Tibial artery (tissue), 4 donors: ENCODE data around the gene IL19.

Source experiments
- DNase-seq, 2 donors: peaks; one replicate each; pipeline ENCODE4 v3.0.0-alpha.2; 2019
- H3K27ac ChIP-seq, 2 donors: fragments of 200-600 bp; sonication (generic) in 1 of 2; 1 replicate in 1 of 2; 2 replicates in 1 of 2; pipeline ENCODE4 v1.5.1; 2018 to 2019; ENCODE audit warnings: mild to moderate bottlenecking in 1 of 2
- H3K27me3 ChIP-seq, 2 donors: fragments of 200-600 bp; sonication (generic) in 1 of 2; one replicate each; pipeline versions ENCODE4 v1.5.1 to v1.6.0; 2016 to 2019
- H3K36me3 ChIP-seq, 3 donors: fragments of 200-600 bp; sonication (generic) in 2 of 3; one replicate each; pipeline ENCODE4 v1.5.1; 2016 to 2019; ENCODE audit warnings: mild to moderate bottlenecking in 2 of 3
- H3K4me1 ChIP-seq, 4 donors: fragments of 200-600 bp; sonication (generic) in 2 of 4; 1 replicate in 3 of 4; 2 replicates in 1 of 4; pipeline ENCODE4 v1.5.1; 2016 to 2019
- H3K4me3 ChIP-seq, 2 donors: fragments of 200-600 bp; sonication (generic) in 1 of 2; 1 replicate in 1 of 2; 2 replicates in 1 of 2; pipeline ENCODE4 v1.5.1; 2018 to 2019; ENCODE audit warnings: mild to moderate bottlenecking in 2 of 2
- H3K9me3 ChIP-seq, 3 donors: fragments of 200-600 bp; sonication (generic) in 1 of 3; one replicate each; pipeline ENCODE4 v1.5.1; 2016 to 2019
- CTCF ChIP-seq, 2 experiments: fragments of 200-600 bp in 1 of 2; fragments of 450-650 bp in 1 of 2; IDR thresholded peaks; one replicate each; pipeline ENCODE4 v1.5.1; 2017 to 2019; ENCODE audit warnings: antibody characterized with exemption in 2 of 2, mild to moderate bottlenecking in 1 of 2, moderate library complexity in 1 of 2
- intact Hi-C: fragments of 100-400 bp; cut with DNase I; formaldehyde crosslinking; loops from one replicate; pipeline ENCODE4 v1.15.0; 2023; ENCODE audit warnings: low total_unique reads

Gene IL19

GRCh38 chr1:206808615-206809014 lies 38.0 kb downstream of the IL19 start:
- no peaks in the 10 kb centered on the region for H3K4me1 ChIP-seq
- no peak overlapping the region for H3K4me3 ChIP-seq
- H3K9me3 ChIP-seq: peaks cover 0 to 8% (median 0%) of the 10 kb centered on the region in 3 donors
- peaks cover 0 to 8% of the 10 kb centered on the region in 2 donors for H3K27me3 ChIP-seq
- intact Hi-C loops: loop anchor here (10.0 kb wide), 1 partner anchor 174 kb away; the partner anchor contains the start of gene DYRK3
- peak; percentile 12 to 25 for TF ChIP-seq CTCF (IDR thresholded peaks at IDR 0.05)
- H3K36me3 ChIP-seq: no peaks in the 10 kb centered on the region
- H3K27ac ChIP-seq: no peak overlapping the region
- no peak for DNase-seq

- Histone ChIP-seq H3K4me3 (no peak overlapping the region), H3K4me1 (no peaks in the 10 kb centered on the region), H3K36me3 (no peaks in the 10 kb centered on the region), H3K9me3 (peaks cover 0 to 8% (median 0%) of the 10 kb centered on the region in 3 donors), H3K27ac (no peak overlapping the region), H3K27me3 (peaks cover 0 to 8% of the 10 kb centered on the region in 2 donors)
- no peak for TF ChIP-seq CTCF (IDR thresholded peaks at IDR 0.05)
- intact Hi-C loops: loop anchor here (10.0 kb wide), 1 partner anchor 175 kb away; the partner anchor contains the start of gene DYRK3
- no peak for DNase-seq
These were observed 39.0 kb downstream of the IL19 start for GRCh38 chr1:206809504-206810084.

- TF ChIP-seq CTCF (IDR thresholded peaks at IDR 0.05): no peak
- Histone ChIP-seq H3K4me3 (no peak overlapping the region), H3K36me3 (no peaks in the 10 kb centered on the region), H3K9me3 (peaks cover 0 to 8% (median 0%) of the 10 kb centered on the region in 3 donors), H3K27me3 (peaks cover 0 to 4% of the 10 kb centered on the region in 2 donors), H3K4me1 (no peaks in the 10 kb centered on the region), H3K27ac (no peak overlapping the region)
- DNase-seq: no peak
- intact Hi-C loops: no loop called here
These were observed 41.9 kb downstream of the IL19 start for GRCh38 chr1:206812471-206812870.

GRCh38 chr1:206814716-206815341 lies 44.3 kb downstream of the IL19 start:
- no peaks in the 10 kb centered on the region for H3K4me1 ChIP-seq
- intact Hi-C loops: no loop called here
- H3K9me3 ChIP-seq: peaks cover 0 to 8% (median 0%) of the 10 kb centered on the region in 3 donors
- no peaks in the 10 kb centered on the region for H3K27me3 ChIP-seq
- H3K36me3 ChIP-seq: no peaks in the 10 kb centered on the region
- DNase-seq: no peak
- H3K27ac ChIP-seq: no peak overlapping the region
- no peak for TF ChIP-seq CTCF (IDR thresholded peaks at IDR 0.05)
- H3K4me3 ChIP-seq: no peak overlapping the region

- intact Hi-C loops: no loop called here
- Histone ChIP-seq H3K4me3 (no peak overlapping the region), H3K27me3 (no peaks in the 10 kb centered on the region), H3K9me3 (peaks cover 0 to 8% (median 0%) of the 10 kb centered on the region in 3 donors), H3K27ac (no peak overlapping the region), H3K4me1 (no peaks in the 10 kb centered on the region), H3K36me3 (no peaks in the 10 kb centered on the region)
- DNase-seq: no peak
- TF ChIP-seq CTCF (IDR thresholded peaks at IDR 0.05): no peak
These were observed 46.1 kb downstream of the IL19 start for GRCh38 chr1:206816390-206817287.
